ENCODE results near the gene ASXL1. TPM values are rescaled to one million over a fixed set of nuclear protein-coding genes. Genes with fewer than 3 reads are reported as not detected.

ASXL1 gene
- total and polyA plus RNA-seq, 10 of the 15 experiments (the other 5 are each of a cell fraction or from before 2014, with no cell fraction given), result 11.0 to 87.6 (median 56.8) TPM

GRCh38 chr20:32484958-32485769 is 127.0 kb downstream of the ASXL1 start (continued):
- TF ChIP-seq STAT1 (conservative IDR thresholded peaks at IDR 0.05) (no peak), ATF7 (IDR thresholded peaks at IDR 0.05; ENCODE audit: low read depth) (no peak), NR2C1 (IDR thresholded peaks at IDR 0.05) (no peak), SPI1 (IDR thresholded peaks at IDR 0.05; ENCODE audit: borderline replicate concordance, insufficient read depth, low read depth, low read length) (0 out of 2 replicates have a peak, but pooled peaks have one; percentile 6), E2F8 (IDR thresholded peaks at IDR 0.05; ENCODE audit: low read depth, partially characterized antibody) (no peak), ZNF687 (IDR thresholded peaks at IDR 0.05) (no peak), PBX3 (IDR thresholded peaks at IDR 0.05; ENCODE audit: insufficient replicate concordance, low read depth, low read length) (no peak), HCFC1 (IDR thresholded peaks at IDR 0.05; ENCODE audit: low read length) (no peak), MXI1 (IDR thresholded peaks at IDR 0.05; ENCODE audit: low read depth, low read length) (0 out of 2 replicates have a peak, but pooled peaks have one; percentile 39), CHD2 (IDR thresholded peaks at IDR 0.05; ENCODE audit: borderline replicate concordance, low read depth, low read length) (no peak), NFXL1 (IDR thresholded peaks at IDR 0.05; ENCODE audit: borderline replicate concordance) (no peak), PKNOX1 (IDR thresholded peaks at IDR 0.05) (peak; percentile 47; the same call in 1 of the 2 replicates), SMAD5 (IDR thresholded peaks at IDR 0.05; ENCODE audit: low read depth) (no peak)
- TF ChIP-seq, protein P1, sequence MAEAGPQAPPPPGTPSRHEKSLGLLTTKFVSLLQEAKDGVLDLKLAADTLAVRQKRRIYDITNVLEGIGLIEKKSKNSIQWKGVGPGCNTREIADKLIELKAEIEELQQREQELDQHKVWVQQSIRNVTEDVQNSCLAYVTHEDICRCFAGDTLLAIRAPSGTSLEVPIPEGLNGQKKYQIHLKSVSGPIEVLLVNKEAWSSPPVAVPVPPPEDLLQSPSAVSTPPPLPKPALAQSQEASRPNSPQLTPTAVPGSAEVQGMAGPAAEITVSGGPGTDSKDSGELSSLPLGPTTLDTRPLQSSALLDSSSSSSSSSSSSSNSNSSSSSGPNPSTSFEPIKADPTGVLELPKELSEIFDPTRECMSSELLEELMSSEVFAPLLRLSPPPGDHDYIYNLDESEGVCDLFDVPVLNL (IDR thresholded peaks at IDR 0.05; ENCODE audit: low read depth, low read length), result no peak
- TF ChIP-seq, protein P2, sequence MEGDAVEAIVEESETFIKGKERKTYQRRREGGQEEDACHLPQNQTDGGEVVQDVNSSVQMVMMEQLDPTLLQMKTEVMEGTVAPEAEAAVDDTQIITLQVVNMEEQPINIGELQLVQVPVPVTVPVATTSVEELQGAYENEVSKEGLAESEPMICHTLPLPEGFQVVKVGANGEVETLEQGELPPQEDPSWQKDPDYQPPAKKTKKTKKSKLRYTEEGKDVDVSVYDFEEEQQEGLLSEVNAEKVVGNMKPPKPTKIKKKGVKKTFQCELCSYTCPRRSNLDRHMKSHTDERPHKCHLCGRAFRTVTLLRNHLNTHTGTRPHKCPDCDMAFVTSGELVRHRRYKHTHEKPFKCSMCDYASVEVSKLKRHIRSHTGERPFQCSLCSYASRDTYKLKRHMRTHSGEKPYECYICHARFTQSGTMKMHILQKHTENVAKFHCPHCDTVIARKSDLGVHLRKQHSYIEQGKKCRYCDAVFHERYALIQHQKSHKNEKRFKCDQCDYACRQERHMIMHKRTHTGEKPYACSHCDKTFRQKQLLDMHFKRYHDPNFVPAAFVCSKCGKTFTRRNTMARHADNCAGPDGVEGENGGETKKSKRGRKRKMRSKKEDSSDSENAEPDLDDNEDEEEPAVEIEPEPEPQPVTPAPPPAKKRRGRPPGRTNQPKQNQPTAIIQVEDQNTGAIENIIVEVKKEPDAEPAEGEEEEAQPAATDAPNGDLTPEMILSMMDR (IDR thresholded peaks at IDR 0.05 in 2 of 3, conservative IDR thresholded peaks at IDR 0.05 in 1 of 3; ENCODE audit: control insufficient read depth in 2 of 3, extremely low read depth in 1 of 3, insufficient read depth in 1 of 3, low read depth in 3 of 3, low read length in 3 of 3), result peak; percentile 75 to 89 (median 78)
